GM23338 (cell line): Measurements from ENCODE around the gene ARMC8. TPM values are rescaled to one million over a fixed set of nuclear protein-coding genes. Genes with fewer than 3 reads are reported as not detected.
A peak's percentile ranks its signal among the peaks of the same experiment; 100 is the strongest.

Source experiments
- ATAC-seq: fragments of 200-7000 bp; cut with Tn5 transposase; 3 replicates; pipeline ENCODE4 v1.9.1; 2020
- DNase-seq: peaks from one replicate; pipeline ENCODE4 v3.0.0-alpha.2; 2015; ENCODE audit warnings: low spot score
- H2AFZ ChIP-seq: fragments of 200-600 bp; sonication (generic); 2 replicates; pipeline ENCODE4 v1.8.0; 2016; ENCODE audit warnings: antibody characterized with exemption, mild to moderate bottlenecking, moderate library complexity
- H3F3A ChIP-seq: fragments of 200-600 bp; sonication (generic); replicated peaks from 2 replicates; pipeline ENCODE4 v1.8.0; 2017; ENCODE audit warnings: antibody characterized with exemption, mixed run types, low read depth
- H3K27ac ChIP-seq: fragments of 200-600 bp; sonication (generic); 2 replicates; pipeline ENCODE4 v1.6.1; 2016; ENCODE audit warnings: low read depth
- H3K27me3 ChIP-seq: fragments of 200-600 bp; sonication (generic); 2 replicates; pipeline ENCODE4 v1.8.0; 2016; ENCODE audit warnings: mild to moderate bottlenecking, mixed run types, moderate library complexity; ENCODE audit not compliant: insufficient read depth
- H3K36me3 ChIP-seq: fragments of 200-600 bp; sonication (generic); 2 replicates; pipeline ENCODE4 v1.8.0; 2016; ENCODE audit warnings: mild to moderate bottlenecking; ENCODE audit not compliant: insufficient read depth
- H3K4me1 ChIP-seq: fragments of 200-600 bp; sonication (generic); 2 replicates; pipeline ENCODE4 v1.8.0; 2016; ENCODE audit warnings: mild to moderate bottlenecking, moderate library complexity; ENCODE audit not compliant: insufficient read depth
- H3K4me2 ChIP-seq: fragments of 200-600 bp; sonication (generic); 2 replicates; pipeline ENCODE4 v1.7.1; 2017; ENCODE audit warnings: mixed run types
- H3K4me3 ChIP-seq: fragments of 200-600 bp; sonication (generic); 2 replicates; pipeline ENCODE4 v1.6.1; 2016; ENCODE audit warnings: mixed run types
- H3K79me2 ChIP-seq: fragments of 200-600 bp; sonication (generic); replicated peaks from 2 replicates; pipeline ENCODE4 v1.8.0; 2017; ENCODE audit warnings: mild to moderate bottlenecking; ENCODE audit not compliant: insufficient read depth
- H3K9me2 ChIP-seq: fragments of 200-600 bp; sonication (generic); 2 replicates; pipeline ENCODE4 v1.8.0; 2017; ENCODE audit not compliant: insufficient read depth
- H4K20me1 ChIP-seq: fragments of 200-600 bp; sonication (generic); replicated peaks from 2 replicates; pipeline ENCODE4 v1.8.0; 2017; ENCODE audit warnings: mild to moderate bottlenecking; ENCODE audit not compliant: insufficient read depth
- H3K27ac Mint-ChIP-seq: 2 replicates; pipeline ENCODE4 v1.8.0; 2020; ENCODE audit warnings: inconsistent platforms, mild to moderate bottlenecking, moderate library complexity, mixed read lengths
- H3K27me3 Mint-ChIP-seq: 3 replicates; pipeline ENCODE4 v1.8.0; 2022; ENCODE audit warnings: low read depth, mild to moderate bottlenecking, moderate library complexity, mixed read lengths, inconsistent platforms; ENCODE audit not compliant: insufficient read depth, poor library complexity
- H3K36me3 Mint-ChIP-seq: 3 replicates; pipeline ENCODE4 v1.8.0; 2021; ENCODE audit warnings: low read depth, mild to moderate bottlenecking, inconsistent platforms, moderate library complexity, mixed read lengths
- H3K4me1 Mint-ChIP-seq: 3 replicates; pipeline ENCODE4 v1.8.0; 2020; ENCODE audit warnings: mild to moderate bottlenecking, inconsistent platforms, mixed read lengths
- H3K4me3 Mint-ChIP-seq: 3 replicates; pipeline ENCODE4 v1.8.0; 2021; ENCODE audit warnings: moderate library complexity, mild to moderate bottlenecking, inconsistent platforms, mixed read lengths
- H3K9me3 Mint-ChIP-seq: 3 replicates; pipeline ENCODE4 v1.8.0; 2020; ENCODE audit warnings: moderate library complexity, mild to moderate bottlenecking, inconsistent platforms, mixed read lengths
- CREB1 ChIP-seq: fragments of 250-450 bp; sonication (Bioruptor Pico); IDR thresholded peaks from 2 replicates; pipeline ENCODE4 v1.5.0; 2020; ENCODE audit warnings: low read depth, mild to moderate bottlenecking, moderate library complexity
- CTCF ChIP-seq, 2 experiments: fragments of 200-600 bp in 1 of 2; sonication (generic) in 1 of 2; conservative IDR thresholded peaks; 2 replicates each; pipeline versions ENCODE4 v1.5.1 to v1.6.1; 2016 to 2017; ENCODE audit warnings: antibody characterized with exemption in 2 of 2, low read depth in 2 of 2, mild to moderate bottlenecking in 2 of 2, moderate library complexity in 1 of 2
- EZH2 ChIP-seq: fragments of 200-600 bp; sonication (generic); IDR thresholded peaks from one replicate; pipeline ENCODE4 v1.8.0; 2017; ENCODE audit warnings: antibody characterized with exemption, mild to moderate bottlenecking, low read depth; ENCODE audit not compliant: unreplicated experiment
- EZH2phosphoT487 ChIP-seq: fragments of 200-600 bp; sonication (generic); IDR thresholded peaks from one replicate; pipeline ENCODE4 v1.8.1; 2018; ENCODE audit warnings: antibody characterized with exemption; ENCODE audit not compliant: unreplicated experiment
- JUNB ChIP-seq: IDR thresholded peaks from one replicate; pipeline ENCODE4 v1.6.1; 2016; ENCODE audit warnings: antibody characterized with exemption; ENCODE audit not compliant: unreplicated experiment
- NANOG ChIP-seq: IDR thresholded peaks from 2 replicates; pipeline ENCODE4 v1.6.1; 2016; ENCODE audit warnings: antibody characterized with exemption, borderline replicate concordance
- POLR2AphosphoS5 ChIP-seq: IDR thresholded peaks from 2 replicates; pipeline ENCODE4 v1.6.1; 2016; ENCODE audit warnings: antibody characterized with exemption, low read depth
- STAT1 ChIP-seq: IDR thresholded peaks from one replicate; pipeline ENCODE4 v1.6.1; 2016; ENCODE audit warnings: antibody characterized with exemption; ENCODE audit not compliant: unreplicated experiment
- ZNF114 ChIP-seq: fragments of 250-450 bp; sonication (Bioruptor Pico); IDR thresholded peaks from 2 replicates; pipeline ENCODE4 v1.5.0; 2020; ENCODE audit warnings: mild to moderate bottlenecking, moderate library complexity
- ZNF331 ChIP-seq: fragments of 250-450 bp; sonication (Bioruptor Pico); IDR thresholded peaks from 2 replicates; pipeline ENCODE4 v1.5.0; 2020; ENCODE audit warnings: low read depth, mild to moderate bottlenecking, moderate library complexity
- polyA plus RNA-seq: library from polyadenylated mRNA; unstranded; fragments of >200 nt; fragmentation: Nextera tagmentation; extraction: Ambion mirVana; gene quantifications from 2 replicates; pipeline ENCODE4 v1.2.1, GENCODE V29; 2016
- total RNA-seq: library from RNA; depleted of rRNA; stranded (reverse); fragments of >200 nt; shearing (Covaris generic); gene quantifications from 2 replicates; pipeline ENCODE4 v1.2.3, GENCODE V29; 2014
- TF ChIP-seq, protein P1 (sequence below): fragments of 250-450 bp; sonication (Bioruptor Pico); IDR thresholded peaks from 2 replicates; pipeline ENCODE4 v1.5.0; 2020; ENCODE audit warnings: mild to moderate bottlenecking, moderate library complexity
- TF ChIP-seq, protein P2 (sequence below): IDR thresholded peaks from 2 replicates; pipeline ENCODE4 v1.6.1; 2016; ENCODE audit warnings: antibody characterized with exemption
- TF ChIP-seq, protein P3 (sequence below): IDR thresholded peaks from one replicate; pipeline ENCODE4 v1.6.1; 2018; ENCODE audit warnings: antibody characterized with exemption; ENCODE audit not compliant: unreplicated experiment

ARMC8 gene
- total and polyA plus RNA-seq, 2 experiments from 2014 or later, result 36.8 to 61.4 TPM

GRCh38 chr3:138157743-138158142, 29.4 kb upstream of the ARMC8 start:
- Histone ChIP-seq H3K4me2 (no peak overlapping the region), H3K27ac (no peak overlapping the region), H3F3A (no peaks in the 10 kb centered on the region), H3K4me3 (no peak overlapping the region), H4K20me1 (no peaks in the 10 kb centered on the region), H3K9me2 (no peaks in the 10 kb centered on the region), H2AFZ (peak overlapping the region; percentile 74; the same call in 1 of the 2 replicates), H3K79me2 (no peaks in the 10 kb centered on the region), H3K36me3 (0 out of 2 replicates have a peak, but pooled peaks cover 9% of the 10 kb centered on the region), H3K4me1 (no peaks in the 10 kb centered on the region), H3K27me3 (no peaks in the 10 kb centered on the region)
- peaks cover 26% of the 10 kb centered on the region for H3K36me3 Mint-ChIP-seq
- no peak for ATAC-seq
- no peaks in the 10 kb centered on the region; the same call in 2 of the 3 replicates for H3K4me1 Mint-ChIP-seq
- DNase-seq, result no peak
- H3K27me3 Mint-ChIP-seq, result peaks cover 3% of the 10 kb centered on the region
- no peak overlapping the region for H3K4me3 Mint-ChIP-seq
- H3K9me3 Mint-ChIP-seq, result peaks cover 16% of the 10 kb centered on the region
- no peak overlapping the region for H3K27ac Mint-ChIP-seq
- no peak for TF ChIP-seq JUNB
- no peak for TF ChIP-seq ZNF331 (CRISPR knock-in tag)
- TF ChIP-seq STAT1, result no peak
- no peak for TF ChIP-seq NANOG
- TF ChIP-seq, protein P1, sequence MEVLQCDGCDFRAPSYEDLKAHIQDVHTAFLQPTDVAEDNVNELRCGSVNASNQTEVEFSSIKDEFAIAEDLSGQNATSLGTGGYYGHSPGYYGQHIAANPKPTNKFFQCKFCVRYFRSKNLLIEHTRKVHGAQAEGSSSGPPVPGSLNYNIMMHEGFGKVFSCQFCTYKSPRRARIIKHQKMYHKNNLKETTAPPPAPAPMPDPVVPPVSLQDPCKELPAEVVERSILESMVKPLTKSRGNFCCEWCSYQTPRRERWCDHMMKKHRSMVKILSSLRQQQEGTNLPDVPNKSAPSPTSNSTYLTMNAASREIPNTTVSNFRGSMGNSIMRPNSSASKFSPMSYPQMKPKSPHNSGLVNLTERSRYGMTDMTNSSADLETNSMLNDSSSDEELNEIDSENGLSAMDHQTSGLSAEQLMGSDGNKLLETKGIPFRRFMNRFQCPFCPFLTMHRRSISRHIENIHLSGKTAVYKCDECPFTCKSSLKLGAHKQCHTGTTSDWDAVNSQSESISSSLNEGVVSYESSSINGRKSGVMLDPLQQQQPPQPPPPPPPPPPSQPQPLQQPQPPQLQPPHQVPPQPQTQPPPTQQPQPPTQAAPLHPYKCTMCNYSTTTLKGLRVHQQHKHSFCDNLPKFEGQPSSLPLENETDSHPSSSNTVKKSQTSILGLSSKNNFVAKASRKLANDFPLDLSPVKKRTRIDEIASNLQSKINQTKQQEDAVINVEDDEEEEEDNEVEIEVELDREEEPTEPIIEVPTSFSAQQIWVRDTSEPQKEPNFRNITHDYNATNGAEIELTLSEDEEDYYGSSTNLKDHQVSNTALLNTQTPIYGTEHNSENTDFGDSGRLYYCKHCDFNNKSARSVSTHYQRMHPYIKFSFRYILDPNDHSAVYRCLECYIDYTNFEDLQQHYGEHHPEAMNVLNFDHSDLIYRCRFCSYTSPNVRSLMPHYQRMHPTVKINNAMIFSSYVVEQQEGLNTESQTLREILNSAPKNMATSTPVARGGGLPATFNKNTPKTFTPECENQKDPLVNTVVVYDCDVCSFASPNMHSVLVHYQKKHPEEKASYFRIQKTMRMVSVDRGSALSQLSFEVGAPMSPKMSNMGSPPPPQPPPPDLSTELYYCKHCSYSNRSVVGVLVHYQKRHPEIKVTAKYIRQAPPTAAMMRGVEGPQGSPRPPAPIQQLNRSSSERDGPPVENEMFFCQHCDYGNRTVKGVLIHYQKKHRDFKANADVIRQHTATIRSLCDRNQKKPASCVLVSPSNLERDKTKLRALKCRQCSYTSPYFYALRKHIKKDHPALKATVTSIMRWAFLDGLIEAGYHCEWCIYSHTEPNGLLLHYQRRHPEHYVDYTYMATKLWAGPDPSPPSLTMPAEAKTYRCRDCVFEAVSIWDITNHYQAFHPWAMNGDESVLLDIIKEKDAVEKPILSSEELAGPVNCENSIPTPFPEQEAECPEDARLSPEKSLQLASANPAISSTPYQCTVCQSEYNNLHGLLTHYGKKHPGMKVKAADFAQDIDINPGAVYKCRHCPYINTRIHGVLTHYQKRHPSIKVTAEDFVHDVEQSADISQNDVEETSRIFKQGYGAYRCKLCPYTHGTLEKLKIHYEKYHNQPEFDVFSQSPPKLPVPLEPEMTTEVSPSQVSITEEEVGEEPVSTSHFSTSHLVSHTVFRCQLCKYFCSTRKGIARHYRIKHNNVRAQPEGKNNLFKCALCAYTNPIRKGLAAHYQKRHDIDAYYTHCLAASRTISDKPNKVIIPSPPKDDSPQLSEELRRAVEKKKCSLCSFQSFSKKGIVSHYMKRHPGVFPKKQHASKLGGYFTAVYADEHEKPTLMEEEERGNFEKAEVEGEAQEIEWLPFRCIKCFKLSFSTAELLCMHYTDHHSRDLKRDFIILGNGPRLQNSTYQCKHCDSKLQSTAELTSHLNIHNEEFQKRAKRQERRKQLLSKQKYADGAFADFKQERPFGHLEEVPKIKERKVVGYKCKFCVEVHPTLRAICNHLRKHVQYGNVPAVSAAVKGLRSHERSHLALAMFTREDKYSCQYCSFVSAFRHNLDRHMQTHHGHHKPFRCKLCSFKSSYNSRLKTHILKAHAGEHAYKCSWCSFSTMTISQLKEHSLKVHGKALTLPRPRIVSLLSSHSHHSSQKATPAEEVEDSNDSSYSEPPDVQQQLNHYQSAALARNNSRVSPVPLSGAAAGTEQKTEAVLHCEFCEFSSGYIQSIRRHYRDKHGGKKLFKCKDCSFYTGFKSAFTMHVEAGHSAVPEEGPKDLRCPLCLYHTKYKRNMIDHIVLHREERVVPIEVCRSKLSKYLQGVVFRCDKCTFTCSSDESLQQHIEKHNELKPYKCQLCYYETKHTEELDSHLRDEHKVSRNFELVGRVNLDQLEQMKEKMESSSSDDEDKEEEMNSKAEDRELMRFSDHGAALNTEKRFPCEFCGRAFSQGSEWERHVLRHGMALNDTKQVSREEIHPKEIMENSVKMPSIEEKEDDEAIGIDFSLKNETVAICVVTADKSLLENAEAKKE (CRISPR knock-in tag), result no peak
- TF ChIP-seq, protein P2, sequence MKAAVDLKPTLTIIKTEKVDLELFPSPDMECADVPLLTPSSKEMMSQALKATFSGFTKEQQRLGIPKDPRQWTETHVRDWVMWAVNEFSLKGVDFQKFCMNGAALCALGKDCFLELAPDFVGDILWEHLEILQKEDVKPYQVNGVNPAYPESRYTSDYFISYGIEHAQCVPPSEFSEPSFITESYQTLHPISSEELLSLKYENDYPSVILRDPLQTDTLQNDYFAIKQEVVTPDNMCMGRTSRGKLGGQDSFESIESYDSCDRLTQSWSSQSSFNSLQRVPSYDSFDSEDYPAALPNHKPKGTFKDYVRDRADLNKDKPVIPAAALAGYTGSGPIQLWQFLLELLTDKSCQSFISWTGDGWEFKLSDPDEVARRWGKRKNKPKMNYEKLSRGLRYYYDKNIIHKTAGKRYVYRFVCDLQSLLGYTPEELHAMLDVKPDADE, result no peak
- no peak for TF ChIP-seq EZH2phosphoT487
- TF ChIP-seq CTCF (conservative IDR thresholded peaks at IDR 0.05; ENCODE audit: low read depth in 2 of 2), result no peak
- TF ChIP-seq POLR2AphosphoS5, result no peak
- no peak for TF ChIP-seq CREB1
- TF ChIP-seq ZNF114, result no peak
- no peak for TF ChIP-seq EZH2
- TF ChIP-seq, protein P3, sequence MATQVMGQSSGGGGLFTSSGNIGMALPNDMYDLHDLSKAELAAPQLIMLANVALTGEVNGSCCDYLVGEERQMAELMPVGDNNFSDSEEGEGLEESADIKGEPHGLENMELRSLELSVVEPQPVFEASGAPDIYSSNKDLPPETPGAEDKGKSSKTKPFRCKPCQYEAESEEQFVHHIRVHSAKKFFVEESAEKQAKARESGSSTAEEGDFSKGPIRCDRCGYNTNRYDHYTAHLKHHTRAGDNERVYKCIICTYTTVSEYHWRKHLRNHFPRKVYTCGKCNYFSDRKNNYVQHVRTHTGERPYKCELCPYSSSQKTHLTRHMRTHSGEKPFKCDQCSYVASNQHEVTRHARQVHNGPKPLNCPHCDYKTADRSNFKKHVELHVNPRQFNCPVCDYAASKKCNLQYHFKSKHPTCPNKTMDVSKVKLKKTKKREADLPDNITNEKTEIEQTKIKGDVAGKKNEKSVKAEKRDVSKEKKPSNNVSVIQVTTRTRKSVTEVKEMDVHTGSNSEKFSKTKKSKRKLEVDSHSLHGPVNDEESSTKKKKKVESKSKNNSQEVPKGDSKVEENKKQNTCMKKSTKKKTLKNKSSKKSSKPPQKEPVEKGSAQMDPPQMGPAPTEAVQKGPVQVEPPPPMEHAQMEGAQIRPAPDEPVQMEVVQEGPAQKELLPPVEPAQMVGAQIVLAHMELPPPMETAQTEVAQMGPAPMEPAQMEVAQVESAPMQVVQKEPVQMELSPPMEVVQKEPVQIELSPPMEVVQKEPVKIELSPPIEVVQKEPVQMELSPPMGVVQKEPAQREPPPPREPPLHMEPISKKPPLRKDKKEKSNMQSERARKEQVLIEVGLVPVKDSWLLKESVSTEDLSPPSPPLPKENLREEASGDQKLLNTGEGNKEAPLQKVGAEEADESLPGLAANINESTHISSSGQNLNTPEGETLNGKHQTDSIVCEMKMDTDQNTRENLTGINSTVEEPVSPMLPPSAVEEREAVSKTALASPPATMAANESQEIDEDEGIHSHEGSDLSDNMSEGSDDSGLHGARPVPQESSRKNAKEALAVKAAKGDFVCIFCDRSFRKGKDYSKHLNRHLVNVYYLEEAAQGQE, result no peak
